ENCODE results near the gene CXCL16.

CXCL16 gene

DNA sequence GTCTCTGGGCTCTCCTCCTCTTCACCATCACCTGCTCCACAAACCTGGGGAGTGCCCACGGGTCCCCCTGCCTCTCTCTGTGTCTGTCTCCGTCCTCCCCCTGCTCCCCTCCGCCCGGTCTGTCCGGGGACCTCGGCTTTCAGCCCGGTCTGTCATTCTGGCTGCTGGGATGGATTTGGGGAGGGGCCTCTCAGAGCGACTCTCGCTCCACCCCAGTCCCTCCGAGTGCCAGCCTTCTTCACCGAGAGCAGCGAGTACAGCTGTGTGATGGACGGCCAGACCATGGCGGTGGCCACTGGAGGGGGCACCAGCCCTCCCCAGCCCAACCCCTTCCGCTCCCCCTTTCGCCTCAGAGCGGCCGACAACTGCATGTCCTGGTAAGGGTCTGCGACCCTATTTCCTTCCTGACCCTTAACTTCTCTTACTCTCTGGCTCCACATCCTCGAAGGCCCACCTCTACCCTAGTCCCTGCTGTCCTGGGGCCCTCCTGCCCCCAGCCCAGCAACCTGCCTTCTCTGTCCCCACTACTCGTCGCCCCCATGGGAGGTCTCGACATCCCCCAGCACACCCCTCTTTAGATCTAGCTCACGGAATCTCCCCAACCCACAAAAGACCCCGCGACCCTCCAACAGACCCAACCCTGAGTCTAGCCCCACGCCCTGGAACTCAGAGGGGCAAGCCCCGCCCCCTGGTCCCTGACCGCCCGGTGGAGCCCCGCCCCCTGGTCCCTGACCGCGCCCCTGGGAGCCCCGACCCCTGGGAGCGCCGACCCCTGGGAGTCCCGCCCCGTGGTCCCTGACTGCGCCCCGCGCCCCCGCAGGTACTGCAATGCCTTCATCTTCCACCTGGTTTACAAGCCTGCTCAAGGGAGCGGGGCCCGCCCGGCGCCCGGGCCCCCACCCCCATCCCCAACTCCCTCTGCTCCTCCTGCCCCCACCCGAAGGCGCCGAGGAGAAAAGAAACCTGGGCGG is 5.6 kb upstream of the CXCL16 start:
- Histone ChIP-seq H3K4me3 (ENCODE audit: low read depth, low read length) (no peak overlapping the region), H3K36me3 (no peaks in the 10 kb centered on the region), H3K27me3 (peaks cover 32% of the 10 kb centered on the region), H3K9me3 (no peaks in the 10 kb centered on the region), H3K4me1 (no peaks in the 10 kb centered on the region)
- DNase-seq = no peak
- TF ChIP-seq, protein P1, sequence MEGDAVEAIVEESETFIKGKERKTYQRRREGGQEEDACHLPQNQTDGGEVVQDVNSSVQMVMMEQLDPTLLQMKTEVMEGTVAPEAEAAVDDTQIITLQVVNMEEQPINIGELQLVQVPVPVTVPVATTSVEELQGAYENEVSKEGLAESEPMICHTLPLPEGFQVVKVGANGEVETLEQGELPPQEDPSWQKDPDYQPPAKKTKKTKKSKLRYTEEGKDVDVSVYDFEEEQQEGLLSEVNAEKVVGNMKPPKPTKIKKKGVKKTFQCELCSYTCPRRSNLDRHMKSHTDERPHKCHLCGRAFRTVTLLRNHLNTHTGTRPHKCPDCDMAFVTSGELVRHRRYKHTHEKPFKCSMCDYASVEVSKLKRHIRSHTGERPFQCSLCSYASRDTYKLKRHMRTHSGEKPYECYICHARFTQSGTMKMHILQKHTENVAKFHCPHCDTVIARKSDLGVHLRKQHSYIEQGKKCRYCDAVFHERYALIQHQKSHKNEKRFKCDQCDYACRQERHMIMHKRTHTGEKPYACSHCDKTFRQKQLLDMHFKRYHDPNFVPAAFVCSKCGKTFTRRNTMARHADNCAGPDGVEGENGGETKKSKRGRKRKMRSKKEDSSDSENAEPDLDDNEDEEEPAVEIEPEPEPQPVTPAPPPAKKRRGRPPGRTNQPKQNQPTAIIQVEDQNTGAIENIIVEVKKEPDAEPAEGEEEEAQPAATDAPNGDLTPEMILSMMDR (IDR thresholded peaks at IDR 0.05; ENCODE audit: low read depth, low read length) = no peak

DNA sequence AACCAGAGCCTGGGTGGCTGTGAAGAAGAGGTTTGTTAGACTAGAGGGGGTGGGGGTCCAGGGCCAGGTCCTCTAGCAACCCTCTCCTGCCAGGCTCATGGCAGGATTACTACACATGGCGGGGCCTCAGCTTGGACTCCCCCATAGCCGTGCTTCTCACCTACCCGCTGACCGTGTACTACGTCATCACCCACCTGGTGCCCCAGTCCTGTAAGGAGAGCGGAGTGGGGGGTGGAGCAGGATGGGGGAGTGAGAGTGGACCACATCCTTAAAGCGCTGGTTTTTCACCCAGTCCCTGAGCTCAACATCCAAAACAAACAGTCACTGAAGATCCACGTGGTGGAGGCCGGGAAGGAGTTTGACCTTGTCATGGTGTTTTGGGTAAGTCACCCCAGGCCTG is 4.2 kb upstream of the CXCL16 start:
- TF ChIP-seq, protein P1 (IDR thresholded peaks at IDR 0.05; ENCODE audit: low read depth, low read length) = no peak
- Histone ChIP-seq H3K27me3 (peaks cover 40% of the 10 kb centered on the region), H3K9me3 (no peaks in the 10 kb centered on the region), H3K4me1 (no peaks in the 10 kb centered on the region), H3K36me3 (no peaks in the 10 kb centered on the region), H3K4me3 (ENCODE audit: low read depth, low read length) (no peak overlapping the region)
- no peak for DNase-seq

DNA sequence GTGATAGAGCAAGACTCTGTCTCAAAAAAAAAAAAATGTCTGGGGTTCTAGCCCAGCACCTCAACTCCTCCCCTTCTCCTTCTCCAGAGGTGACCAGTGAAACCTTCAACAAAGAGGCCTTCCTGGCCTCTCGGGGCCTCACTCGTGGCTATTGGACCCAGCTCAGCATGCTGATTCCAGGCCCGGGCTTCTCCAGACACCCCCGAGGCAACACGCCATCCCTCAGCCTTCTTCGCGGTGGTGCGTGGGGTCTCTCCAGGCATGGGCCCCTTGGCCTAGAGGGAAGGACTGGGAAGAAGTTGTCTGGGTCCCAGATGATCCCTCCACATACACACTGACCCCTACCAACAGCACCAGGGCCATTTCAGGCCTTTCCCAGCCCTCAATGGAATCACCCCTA is 3.5 kb upstream of the CXCL16 start:
- H3K4me3 ChIP-seq (ENCODE audit: low read depth, low read length) = no peak overlapping the region
- DNase-seq = no peak
- H3K4me1 ChIP-seq = no peaks in the 10 kb centered on the region
- no peaks in the 10 kb centered on the region for H3K9me3 ChIP-seq
- TF ChIP-seq, protein P1 (IDR thresholded peaks at IDR 0.05; ENCODE audit: low read depth, low read length) = no peak
- peaks cover 40% of the 10 kb centered on the region for H3K27me3 ChIP-seq
- H3K36me3 ChIP-seq = no peaks in the 10 kb centered on the region

DNA sequence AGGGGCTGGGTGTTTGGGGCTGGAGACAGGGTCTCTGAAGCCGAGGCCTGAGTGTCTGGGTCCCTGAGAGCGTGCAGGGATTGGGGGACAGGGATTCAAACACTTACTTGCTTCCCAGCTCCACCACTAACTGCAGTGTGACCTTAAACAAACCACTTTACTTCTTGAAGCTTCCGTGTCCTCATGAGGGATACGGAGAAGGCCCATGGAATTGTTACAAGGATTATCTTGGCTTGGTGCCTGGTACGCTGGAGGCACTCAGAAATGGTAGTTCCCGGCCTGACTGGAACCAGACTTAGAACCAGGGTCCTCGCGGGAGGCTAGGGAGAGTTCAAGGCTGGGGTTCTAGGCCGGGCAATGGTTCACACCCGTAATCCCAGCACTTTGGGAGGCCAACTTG is 2.9 kb upstream of the CXCL16 start:
- Histone ChIP-seq H3K36me3 (no peaks in the 10 kb centered on the region), H3K27me3 (peaks cover 40% of the 10 kb centered on the region), H3K4me1 (no peaks in the 10 kb centered on the region), H3K9me3 (no peaks in the 10 kb centered on the region), H3K4me3 (ENCODE audit: low read depth, low read length) (no peak overlapping the region)
- no peak for DNase-seq
- TF ChIP-seq, protein P1 (IDR thresholded peaks at IDR 0.05; ENCODE audit: low read depth, low read length) = no peak

DNA sequence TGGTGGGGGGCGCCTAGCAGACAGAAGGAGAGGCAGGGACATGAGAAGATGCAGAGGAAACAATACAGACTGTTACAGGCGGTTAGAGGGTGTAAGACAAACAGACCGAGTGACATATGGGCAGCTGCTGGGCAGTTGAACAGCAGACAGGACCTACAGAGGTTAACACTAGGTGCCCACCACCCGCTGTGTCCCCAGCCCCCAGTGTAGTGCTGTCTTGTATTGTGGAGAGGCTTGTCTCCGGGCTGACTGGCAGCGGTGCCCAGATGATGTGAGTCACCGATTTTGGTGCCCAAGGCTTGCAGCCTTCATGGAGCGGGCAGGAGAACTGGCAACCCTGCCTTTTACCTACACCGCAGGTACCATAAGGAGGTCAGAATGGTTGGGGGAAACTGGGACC is 2.4 kb upstream of the CXCL16 start:
- Histone ChIP-seq H3K27me3 (peaks cover 39% of the 10 kb centered on the region), H3K4me3 (ENCODE audit: low read depth, low read length) (no peak overlapping the region), H3K4me1 (no peaks in the 10 kb centered on the region), H3K9me3 (no peaks in the 10 kb centered on the region), H3K36me3 (no peaks in the 10 kb centered on the region)
- DNase-seq = no peak
- TF ChIP-seq, protein P1 (IDR thresholded peaks at IDR 0.05; ENCODE audit: low read depth, low read length) = no peak

DNA sequence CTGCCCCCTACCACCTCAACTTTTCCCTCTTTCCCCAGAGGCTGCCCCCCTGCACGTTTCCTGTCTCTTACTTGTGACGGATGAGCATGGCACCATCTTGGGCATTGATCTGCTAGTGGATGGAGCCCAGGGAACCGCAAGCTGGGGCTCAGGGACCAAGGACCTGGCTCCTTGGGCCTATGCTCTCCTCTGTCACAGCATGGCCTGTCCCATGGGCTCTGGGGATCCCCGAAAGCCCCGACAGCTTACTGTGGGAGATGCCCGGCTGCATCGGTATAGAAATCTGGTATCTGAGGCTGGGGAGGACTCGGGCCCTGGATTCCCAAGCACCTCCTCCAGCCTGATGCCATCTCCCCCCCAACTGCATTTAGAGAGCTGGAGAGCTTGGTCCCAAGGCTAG is 1.8 kb upstream of the CXCL16 start:
- no peak for DNase-seq
- Histone ChIP-seq H3K4me3 (ENCODE audit: low read depth, low read length) (no peak overlapping the region), H3K27me3 (peaks cover 38% of the 10 kb centered on the region), H3K4me1 (no peaks in the 10 kb centered on the region), H3K36me3 (no peaks in the 10 kb centered on the region), H3K9me3 (no peaks in the 10 kb centered on the region)
- TF ChIP-seq, protein P1 (IDR thresholded peaks at IDR 0.05; ENCODE audit: low read depth, low read length) = no peak
